ENCODE data around the gene HRH2. TPM values are rescaled to one million over a fixed set of nuclear protein-coding genes. Genes with fewer than 3 reads are reported as not detected.

Gene HRH2
- total RNA-seq, 4 donors from 2014 or later = 0.15 to 4.5 (median 1.4) TPM

DNA sequence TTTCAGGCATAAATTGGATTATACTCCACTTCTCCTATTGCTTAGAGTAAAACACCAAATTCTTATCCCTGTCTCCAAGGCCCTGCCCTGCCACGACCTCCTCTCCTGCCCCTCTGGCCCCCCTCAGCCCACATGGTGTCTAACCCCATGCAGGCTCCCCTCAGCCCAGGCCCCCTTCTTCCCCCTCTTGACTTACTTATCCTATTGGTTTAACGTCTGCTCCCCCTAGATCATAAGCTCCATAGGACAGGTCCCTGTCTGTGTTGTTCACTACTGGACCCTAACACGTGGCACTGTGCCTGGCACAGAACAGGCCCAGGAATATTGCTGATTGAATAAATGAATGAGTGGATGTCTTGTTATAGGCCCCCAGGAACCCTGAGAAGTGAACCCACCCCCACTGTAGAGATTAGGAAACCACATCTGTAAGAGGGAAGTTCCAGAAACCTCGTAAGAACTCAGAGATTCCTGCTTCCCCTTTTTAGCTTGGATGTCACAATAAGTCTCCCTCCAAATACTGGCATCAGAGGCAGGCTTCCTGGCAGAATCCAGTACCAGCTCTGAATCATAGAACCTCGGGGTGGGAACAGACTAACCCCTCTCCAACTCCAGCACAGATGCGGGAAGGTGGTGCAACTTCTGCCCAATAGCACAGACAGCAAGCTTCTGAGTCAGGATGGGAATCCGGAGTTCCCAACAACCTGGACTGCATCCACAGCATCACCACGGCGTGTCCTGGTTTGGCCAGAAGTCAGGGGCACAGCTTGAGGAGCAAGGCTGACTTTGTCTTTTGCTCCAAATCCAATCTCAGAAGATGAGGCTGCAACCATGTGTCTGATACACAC, 31.5 kb downstream of the HRH2 start:
- Histone ChIP-seq H3K9me3 (no peaks in the 10 kb centered on the region), H3K4me1 (peaks cover 0 to 8% (median 0%) of the 10 kb centered on the region in 3 donors), H3K4me3 (no peak overlapping the region), H3K27me3 (peaks cover 0 to 72% (median 0%) of the 10 kb centered on the region in 4 donors), H3K27ac (peak overlapping the region in 2 of 4 donors; percentile 42 to 79), H3K36me3 (no peaks in the 10 kb centered on the region)
- WGBS, 2 donors = 23 to 27% methylated on average over 7 to 9 of the region's 9 CpGs
- DNase-seq = no peak
- TF ChIP-seq, protein P1, sequence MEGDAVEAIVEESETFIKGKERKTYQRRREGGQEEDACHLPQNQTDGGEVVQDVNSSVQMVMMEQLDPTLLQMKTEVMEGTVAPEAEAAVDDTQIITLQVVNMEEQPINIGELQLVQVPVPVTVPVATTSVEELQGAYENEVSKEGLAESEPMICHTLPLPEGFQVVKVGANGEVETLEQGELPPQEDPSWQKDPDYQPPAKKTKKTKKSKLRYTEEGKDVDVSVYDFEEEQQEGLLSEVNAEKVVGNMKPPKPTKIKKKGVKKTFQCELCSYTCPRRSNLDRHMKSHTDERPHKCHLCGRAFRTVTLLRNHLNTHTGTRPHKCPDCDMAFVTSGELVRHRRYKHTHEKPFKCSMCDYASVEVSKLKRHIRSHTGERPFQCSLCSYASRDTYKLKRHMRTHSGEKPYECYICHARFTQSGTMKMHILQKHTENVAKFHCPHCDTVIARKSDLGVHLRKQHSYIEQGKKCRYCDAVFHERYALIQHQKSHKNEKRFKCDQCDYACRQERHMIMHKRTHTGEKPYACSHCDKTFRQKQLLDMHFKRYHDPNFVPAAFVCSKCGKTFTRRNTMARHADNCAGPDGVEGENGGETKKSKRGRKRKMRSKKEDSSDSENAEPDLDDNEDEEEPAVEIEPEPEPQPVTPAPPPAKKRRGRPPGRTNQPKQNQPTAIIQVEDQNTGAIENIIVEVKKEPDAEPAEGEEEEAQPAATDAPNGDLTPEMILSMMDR (IDR thresholded peaks at IDR 0.05) = no peak
- no peak for TF ChIP-seq POLR2A (IDR thresholded peaks at IDR 0.05)
- intact Hi-C loops (cut with DNase I) = no loop called here

- intact Hi-C loops (cut with DNase I) = no loop called here
- Histone ChIP-seq H3K4me1 (peaks cover 0 to 8% (median 0%) of the 10 kb centered on the region in 3 donors), H3K36me3 (no peaks in the 10 kb centered on the region), H3K4me3 (no peak overlapping the region), H3K9me3 (no peaks in the 10 kb centered on the region), H3K27ac (peak overlapping the region in 2 of 4 donors; percentile 32 to 79), H3K27me3 (peaks cover 0 to 76% (median 0%) of the 10 kb centered on the region in 4 donors)
- 69 to 78% methylated on average over 1 to 5 of the region's 5 CpGs for WGBS, 2 donors
- DNase-seq = no peak
- no peak for TF ChIP-seq POLR2A (IDR thresholded peaks at IDR 0.05)
- TF ChIP-seq, protein P1 (IDR thresholded peaks at IDR 0.05) = no peak
These were observed 32.2 kb downstream of the HRH2 start for GRCh38 chr5:175690025-175690424.

DNA sequence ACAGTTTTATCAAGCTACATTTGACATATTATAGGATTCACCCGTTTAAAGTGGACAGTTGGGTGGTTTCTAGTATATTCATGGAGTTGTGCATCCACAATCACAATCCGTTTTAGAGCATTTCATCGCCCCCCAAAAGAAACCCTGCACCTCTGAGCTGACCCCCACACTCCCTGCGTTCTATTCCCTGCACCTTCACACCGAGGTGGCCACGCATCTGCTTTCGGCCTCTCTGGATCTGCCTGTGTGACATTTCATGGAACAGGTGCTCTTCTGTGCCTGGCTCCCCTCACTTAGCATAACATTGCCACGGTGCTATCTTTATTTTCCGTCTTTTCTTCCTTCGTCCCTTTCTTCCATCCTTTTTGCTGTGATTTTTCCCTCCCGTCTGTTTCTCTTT, 32.7 kb downstream of the HRH2 start:
- 80 to 89% methylated on average over 11 of the region's 11 CpGs for WGBS, 2 donors
- Histone ChIP-seq H3K4me3 (no peak overlapping the region), H3K27ac (no peak overlapping the region), H3K36me3 (no peaks in the 10 kb centered on the region), H3K4me1 (peaks cover 0 to 8% (median 0%) of the 10 kb centered on the region in 3 donors), H3K9me3 (no peaks in the 10 kb centered on the region), H3K27me3 (peaks cover 0 to 75% (median 0%) of the 10 kb centered on the region in 4 donors)
- no peak for DNase-seq
- intact Hi-C loops (cut with DNase I) = no loop called here
- TF ChIP-seq, protein P1 (IDR thresholded peaks at IDR 0.05) = no peak
- TF ChIP-seq POLR2A (IDR thresholded peaks at IDR 0.05) = no peak

DNA sequence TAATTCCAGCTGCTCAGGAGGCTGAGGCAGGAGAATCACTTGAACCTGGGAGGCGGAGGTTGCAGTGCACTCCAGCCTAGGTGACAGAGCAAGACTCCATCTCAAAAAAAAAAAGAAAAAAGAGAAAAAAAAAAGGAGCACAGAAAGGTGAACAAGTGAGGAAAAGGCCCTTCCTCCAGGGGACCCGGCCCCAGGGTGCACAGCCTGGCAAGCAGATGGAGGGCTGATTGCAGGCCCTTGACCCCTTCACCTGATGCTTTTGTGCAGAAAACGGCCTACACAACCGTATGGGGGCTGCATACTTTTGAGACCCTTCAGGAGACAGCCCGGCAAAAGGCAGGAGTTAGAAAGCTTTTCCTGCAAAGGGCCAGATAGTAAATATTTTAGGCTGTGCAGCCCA, 33.9 kb downstream of the HRH2 start:
- WGBS, 2 donors = 84 to 88% methylated on average over 5 of the region's 5 CpGs
- H3K27me3 ChIP-seq = peaks cover 0 to 65% (median 0%) of the 10 kb centered on the region in 4 donors
- H3K9me3 ChIP-seq = no peaks in the 10 kb centered on the region
- no peak overlapping the region for H3K27ac ChIP-seq
- no peak overlapping the region for H3K4me3 ChIP-seq
- H3K4me1 ChIP-seq = peaks cover 0 to 12% (median 0%) of the 10 kb centered on the region in 3 donors
- no peaks in the 10 kb centered on the region for H3K36me3 ChIP-seq
- no peak for DNase-seq
- intact Hi-C loops (cut with DNase I) = no loop called here
- TF ChIP-seq POLR2A (IDR thresholded peaks at IDR 0.05) = no peak
- TF ChIP-seq, protein P1 (IDR thresholded peaks at IDR 0.05) = no peak

GRCh38 chr5:175692235-175692995, 34.5 kb downstream of the HRH2 start:
- 69 to 78% methylated on average over 12 to 15 of the region's 16 CpGs for WGBS, 2 donors
- Histone ChIP-seq H3K27ac (peak overlapping the region in 2 of 4 donors; percentile 5 to 74), H3K36me3 (no peaks in the 10 kb centered on the region), H3K4me1 (peaks cover 0 to 12% (median 0%) of the 10 kb centered on the region in 3 donors), H3K9me3 (no peaks in the 10 kb centered on the region), H3K4me3 (no peak overlapping the region), H3K27me3 (peaks cover 0 to 61% (median 0%) of the 10 kb centered on the region in 4 donors)
- intact Hi-C loops (cut with DNase I) = no loop called here
- DNase-seq = no peak
- TF ChIP-seq, protein P1 (IDR thresholded peaks at IDR 0.05) = no peak
- TF ChIP-seq POLR2A (IDR thresholded peaks at IDR 0.05) = no peak

Measured in esophagus squamous epithelium (tissue), 5 donors.